ENCODE measurements around the gene DNAJC11.
"Not testable (repeated sequence)": the region's sequence is repeated elsewhere in the genome, so short reads cannot be mapped to it uniquely, and the experiment has no call there.

The DNAJC11 gene

GRCh38 chr1:6601923-6602668 is 99.5 kb downstream of the DNAJC11 start:
- no peaks in the 10 kb centered on the region for H3K9me3 ChIP-seq
- peak overlapping the region; percentile 77 for H3K4me3 ChIP-seq
- H3K27me3 ChIP-seq, result no peaks in the 10 kb centered on the region
- H3K9ac ChIP-seq, result peak overlapping the region; percentile 84
- peaks cover 51% of the 10 kb centered on the region for H4K20me1 ChIP-seq
- peaks cover 50% of the 10 kb centered on the region for H3K4me1 ChIP-seq
- peaks cover 23% of the 10 kb centered on the region for H3K36me3 ChIP-seq
- no peak for TF ChIP-seq Cebpa-rat (IDR thresholded peaks at IDR 0.05)
- H3K27ac ChIP-seq, result peak overlapping the region; percentile 82
- H3K4me2 ChIP-seq, result peak overlapping the region; percentile 91

- TF ChIP-seq Cebpa-rat (IDR thresholded peaks at IDR 0.05), result no peak
- H3K27ac ChIP-seq, result peak overlapping the region; percentile 82
- no peaks in the 10 kb centered on the region for H3K27me3 ChIP-seq
- H3K4me3 ChIP-seq, result peak overlapping the region; percentile 77
- peak overlapping the region; percentile 84 for H3K9ac ChIP-seq
- H3K36me3 ChIP-seq, result peaks cover 31% of the 10 kb centered on the region
- H4K20me1 ChIP-seq, result peaks cover 59% of the 10 kb centered on the region
- peak overlapping the region; percentile 91 for H3K4me2 ChIP-seq
- peaks cover 47% of the 10 kb centered on the region for H3K4me1 ChIP-seq
- no peaks in the 10 kb centered on the region for H3K9me3 ChIP-seq
These were observed 100.3 kb downstream of the DNAJC11 start for GRCh38 chr1:6601049-6601922.

GRCh38 chr1:6600410-6601048 is 101.1 kb downstream of the DNAJC11 start:
- no peak for TF ChIP-seq Cebpa-rat (IDR thresholded peaks at IDR 0.05)
- no peaks in the 10 kb centered on the region for H3K9me3 ChIP-seq
- H3K27me3 ChIP-seq, result no peaks in the 10 kb centered on the region
- H3K4me2 ChIP-seq, result peak overlapping the region; percentile 91
- H3K36me3 ChIP-seq, result peaks cover 39% of the 10 kb centered on the region
- peak overlapping the region; percentile 77 for H3K4me3 ChIP-seq
- peaks cover 43% of the 10 kb centered on the region for H3K4me1 ChIP-seq
- peak overlapping the region; percentile 82 for H3K27ac ChIP-seq
- H4K20me1 ChIP-seq, result peaks cover 67% of the 10 kb centered on the region
- peak overlapping the region; percentile 84 for H3K9ac ChIP-seq

- not testable (repeated sequence) for H3K27me3 ChIP-seq, H3K27ac ChIP-seq, H3K9me3 ChIP-seq
- Histone ChIP-seq H4K20me1 (peaks cover 72% of the 10 kb centered on the region), H3K9ac (peak overlapping the region; percentile 84), H3K4me3 (peak overlapping the region; percentile 77), H3K4me1 (peaks cover 43% of the 10 kb centered on the region), H3K4me2 (peak overlapping the region; percentile 91), H3K36me3 (peaks cover 44% of the 10 kb centered on the region)
These were observed 101.6 kb downstream of the DNAJC11 start for GRCh38 chr1:6599991-6600390.

- Histone ChIP-seq H3K4me3 (peak overlapping the region; percentile 77), H3K27ac (peak overlapping the region; percentile 41), H3K36me3 (peaks cover 50% of the 10 kb centered on the region), H3K4me1 (peaks cover 43% of the 10 kb centered on the region), H4K20me1 (peaks cover 78% of the 10 kb centered on the region), H3K4me2 (peak overlapping the region; percentile 91), H3K9ac (peak overlapping the region; percentile 84), H3K27me3 (no peaks in the 10 kb centered on the region), H3K9me3 (no peaks in the 10 kb centered on the region)
- no peak for TF ChIP-seq Cebpa-rat (IDR thresholded peaks at IDR 0.05)
These were observed 102.3 kb downstream of the DNAJC11 start for GRCh38 chr1:6599141-6599975.

- Histone ChIP-seq H3K27ac (no peak overlapping the region), H3K27me3 (no peaks in the 10 kb centered on the region), H3K4me3 (no peak overlapping the region), H3K36me3 (peaks cover 66% of the 10 kb centered on the region), H4K20me1 (peaks cover 94% of the 10 kb centered on the region), H3K9me3 (no peaks in the 10 kb centered on the region), H3K4me1 (peaks cover 37% of the 10 kb centered on the region), H3K4me2 (no peak overlapping the region), H3K9ac (0 out of 2 replicates have a peak overlapping the region, but pooled peaks have one; percentile 15)
- TF ChIP-seq Cebpa-rat (IDR thresholded peaks at IDR 0.05), result no peak
These were observed 103.9 kb downstream of the DNAJC11 start for GRCh38 chr1:6597777-6598131.

GRCh38 chr1:6596886-6597776 is 104.5 kb downstream of the DNAJC11 start:
- peaks cover 100% of the 10 kb centered on the region for H4K20me1 ChIP-seq
- no peak overlapping the region for H3K27ac ChIP-seq
- H3K9ac ChIP-seq, result 0 out of 2 replicates have a peak overlapping the region, but pooled peaks have one; percentile 15
- H3K4me2 ChIP-seq, result no peak overlapping the region
- H3K4me1 ChIP-seq, result peaks cover 44% of the 10 kb centered on the region
- no peak for TF ChIP-seq Cebpa-rat (IDR thresholded peaks at IDR 0.05)
- no peaks in the 10 kb centered on the region for H3K27me3 ChIP-seq
- peaks cover 73% of the 10 kb centered on the region for H3K36me3 ChIP-seq
- no peaks in the 10 kb centered on the region for H3K9me3 ChIP-seq
- no peak overlapping the region for H3K4me3 ChIP-seq

- Histone ChIP-seq H3K9ac (0 out of 2 replicates have a peak overlapping the region, but pooled peaks have one; percentile 15), H3K4me3 (no peak overlapping the region), H3K27me3 (no peaks in the 10 kb centered on the region), H3K9me3 (no peaks in the 10 kb centered on the region), H4K20me1 (peaks cover 100% of the 10 kb centered on the region), H3K27ac (no peak overlapping the region), H3K4me1 (peaks cover 52% of the 10 kb centered on the region), H3K36me3 (peaks cover 80% of the 10 kb centered on the region), H3K4me2 (no peak overlapping the region)
- TF ChIP-seq Cebpa-rat (IDR thresholded peaks at IDR 0.05), result no peak
These were observed 105.3 kb downstream of the DNAJC11 start for GRCh38 chr1:6596351-6596750.

All from BLaER1 (cell line).